A673 (cell line): ENCODE results near the gene NEURL3. TPM values are rescaled to one million over a fixed set of nuclear protein-coding genes. Genes with fewer than 3 reads are reported as not detected.

ENCODE experiments used
- BruUV-seq: library from RNA; stranded (reverse); fragments of 400-500 nt; replicated peaks from 2 replicates; lab custom pipeline; 2021; lab: Mats Ljungman, UMichigan
- CTCF ChIA-PET: fragments of 300-600 bp; sonication (Branson Sonifier 250); formaldehyde crosslinking; loops from one replicate; lab custom pipeline; 2022; ENCODE audit warnings: antibody characterized with exemption; lab: Charles Lee
- POLR2A ChIA-PET: fragments of 300-600 bp; sonication (Branson Sonifier 250); formaldehyde crosslinking; loops from one replicate; lab custom pipeline; 2022; ENCODE audit warnings: antibody characterized with exemption; ENCODE audit not compliant: low non-redundant PET; lab: Charles Lee
- DNase-seq: peaks from one replicate; pipeline ENCODE4 v3.0.0-alpha.2; 2015; ENCODE audit warnings: low spot score
- H3K27ac ChIP-seq: fragments of 200-600 bp; sonication (generic); 2 replicates; pipeline ENCODE4 v1.5.1; 2016; ENCODE audit warnings: mixed run types, low read depth, mild to moderate bottlenecking, mixed read lengths, antibody characterized with exemption, low read length; ENCODE audit not compliant: poor library complexity, severe bottlenecking
- H3K27me3 ChIP-seq: fragments of 200-600 bp; sonication (generic); replicated peaks from 2 replicates; pipeline ENCODE4 v1.6.1; 2017; ENCODE audit warnings: mixed run types, low read depth, mild to moderate bottlenecking, mixed read lengths, antibody characterized with exemption, low read length; ENCODE audit not compliant: insufficient read depth, poor library complexity
- H3K36me3 ChIP-seq: fragments of 200-600 bp; sonication (generic); 2 replicates; pipeline ENCODE4 v1.6.1; 2016; ENCODE audit warnings: mixed run types, mild to moderate bottlenecking, mixed read lengths, antibody characterized with exemption, low read length; ENCODE audit not compliant: insufficient read depth, poor library complexity, severe bottlenecking
- H3K4me1 ChIP-seq: fragments of 200-600 bp; sonication (generic); 2 replicates; pipeline ENCODE4 v1.6.1; 2017; ENCODE audit warnings: mixed run types, mild to moderate bottlenecking, mixed read lengths, antibody characterized with exemption, low read length; ENCODE audit not compliant: insufficient read depth, poor library complexity, severe bottlenecking
- H3K4me3 ChIP-seq: fragments of 200-600 bp; sonication (generic); 2 replicates; pipeline ENCODE4 v1.5.1; 2016; ENCODE audit warnings: low read depth, mixed run types, mild to moderate bottlenecking, mixed read lengths, low read length; ENCODE audit not compliant: poor library complexity, severe bottlenecking
- H3K9me3 ChIP-seq: fragments of 200-600 bp; sonication (generic); 2 replicates; pipeline ENCODE4 v1.6.1; 2016; ENCODE audit warnings: mixed run types, low read depth, mild to moderate bottlenecking, mixed read lengths, antibody characterized with exemption, low read length; ENCODE audit not compliant: poor library complexity, severe bottlenecking
- EZH2 ChIP-seq: fragments of 200-600 bp; sonication (generic); IDR thresholded peaks from 2 replicates; pipeline ENCODE4 v1.6.1; 2017; ENCODE audit warnings: borderline replicate concordance, low read depth, mild to moderate bottlenecking, mixed read lengths, antibody characterized with exemption, low read length; ENCODE audit not compliant: poor library complexity, severe bottlenecking
- intact Hi-C: fragments of 100-400 bp; cut with micrococcal nuclease; formaldehyde crosslinking; loops from one replicate; pipeline ENCODE4 v1.10.0; 2022; ENCODE audit not compliant: unreplicated experiment
- total RNA-seq: library from RNA; stranded (reverse); gene quantifications from 2 replicates; pipeline ENCODE4 v1.2.3, GENCODE V29; 2021
- TF ChIP-seq, protein P1 (sequence below): fragments of 300-800, 200-600 bp; sonication (generic); conservative IDR thresholded peaks from 2 replicates; pipeline ENCODE4 v1.5.1; 2017; ENCODE audit warnings: low read depth, mild to moderate bottlenecking, antibody characterized with exemption, low read length, moderate library complexity, mixed read lengths

Gene NEURL3
- total RNA-seq, 1 experiment from 2014 or later: not detected

DNA sequence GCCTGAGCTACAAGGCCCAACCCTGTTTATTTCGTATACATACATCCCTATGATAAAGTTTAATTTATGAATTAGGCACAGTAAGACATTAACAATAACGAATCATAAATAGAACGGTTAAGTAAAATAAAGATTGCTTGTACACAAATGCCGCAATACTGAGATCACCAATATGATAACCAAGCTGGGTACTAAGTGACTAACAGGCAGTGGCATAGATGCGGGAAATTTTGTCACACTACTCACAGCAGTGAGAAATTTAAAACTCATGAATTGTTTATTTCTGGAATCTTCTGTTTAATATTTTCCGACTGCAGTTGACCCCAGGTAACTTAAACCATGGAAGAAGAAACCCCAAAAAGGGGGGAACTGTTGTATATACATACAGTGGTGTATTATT is 33.4 kb downstream of the NEURL3 start:
- no peak for TF ChIP-seq EZH2
- TF ChIP-seq, protein P1, sequence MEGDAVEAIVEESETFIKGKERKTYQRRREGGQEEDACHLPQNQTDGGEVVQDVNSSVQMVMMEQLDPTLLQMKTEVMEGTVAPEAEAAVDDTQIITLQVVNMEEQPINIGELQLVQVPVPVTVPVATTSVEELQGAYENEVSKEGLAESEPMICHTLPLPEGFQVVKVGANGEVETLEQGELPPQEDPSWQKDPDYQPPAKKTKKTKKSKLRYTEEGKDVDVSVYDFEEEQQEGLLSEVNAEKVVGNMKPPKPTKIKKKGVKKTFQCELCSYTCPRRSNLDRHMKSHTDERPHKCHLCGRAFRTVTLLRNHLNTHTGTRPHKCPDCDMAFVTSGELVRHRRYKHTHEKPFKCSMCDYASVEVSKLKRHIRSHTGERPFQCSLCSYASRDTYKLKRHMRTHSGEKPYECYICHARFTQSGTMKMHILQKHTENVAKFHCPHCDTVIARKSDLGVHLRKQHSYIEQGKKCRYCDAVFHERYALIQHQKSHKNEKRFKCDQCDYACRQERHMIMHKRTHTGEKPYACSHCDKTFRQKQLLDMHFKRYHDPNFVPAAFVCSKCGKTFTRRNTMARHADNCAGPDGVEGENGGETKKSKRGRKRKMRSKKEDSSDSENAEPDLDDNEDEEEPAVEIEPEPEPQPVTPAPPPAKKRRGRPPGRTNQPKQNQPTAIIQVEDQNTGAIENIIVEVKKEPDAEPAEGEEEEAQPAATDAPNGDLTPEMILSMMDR: no peak
- no peaks in the 10 kb centered on the region for H3K4me1 ChIP-seq
- no TSS peak for BruUV-seq
- intact Hi-C loops: no loop called here
- ChIA-PET CTCF (interaction anchor here (0.6 kb wide), 1 partner anchor 10 kb away, joined by 3 read pairs; no protein-coding TSS in a partner anchor), POLR2A (no interaction called here)
- H3K27ac ChIP-seq: no peak overlapping the region
- no peak overlapping the region for H3K4me3 ChIP-seq
- no peaks in the 10 kb centered on the region for H3K27me3 ChIP-seq
- no peaks in the 10 kb centered on the region for H3K36me3 ChIP-seq
- DNase-seq: no peak
- no peaks in the 10 kb centered on the region for H3K9me3 ChIP-seq

GRCh38 chr2:96470636-96471035 is 34.5 kb downstream of the NEURL3 start:
- CTCF ChIA-PET: no interaction called here
- no peak overlapping the region for H3K4me3 ChIP-seq
- no TSS peak for BruUV-seq
- H3K27ac ChIP-seq: no peak overlapping the region
- no peaks in the 10 kb centered on the region for H3K9me3 ChIP-seq
- no peaks in the 10 kb centered on the region for H3K27me3 ChIP-seq
- intact Hi-C loops: no loop called here
- no peaks in the 10 kb centered on the region for H3K36me3 ChIP-seq
- DNase-seq: no peak
- POLR2A ChIA-PET: no interaction called here
- no peaks in the 10 kb centered on the region for H3K4me1 ChIP-seq
- no peak for TF ChIP-seq EZH2
- TF ChIP-seq, protein P1: no peak

DNA sequence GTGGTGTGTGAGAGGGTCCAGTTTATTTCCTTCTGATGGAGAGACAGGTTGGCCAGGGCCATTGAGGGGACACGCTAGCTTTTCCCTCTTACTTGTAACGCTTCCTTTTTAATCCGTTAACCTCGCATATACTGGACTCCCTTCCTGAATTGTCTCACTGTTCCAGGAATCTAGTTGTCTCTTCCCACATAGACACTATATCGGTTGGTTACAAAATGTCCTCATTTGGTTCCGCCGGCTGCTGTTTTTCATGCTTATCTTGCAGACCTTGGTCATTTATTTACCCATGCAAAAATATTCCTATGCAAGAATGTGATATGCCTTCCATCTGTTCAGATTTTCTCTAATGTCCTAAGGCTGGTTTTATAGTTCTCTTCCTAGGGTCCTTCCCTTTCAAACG is 35.0 kb downstream of the NEURL3 start:
- no TSS peak for BruUV-seq
- Histone ChIP-seq H3K36me3 (no peaks in the 10 kb centered on the region), H3K27ac (no peak overlapping the region), H3K4me1 (no peaks in the 10 kb centered on the region), H3K4me3 (no peak overlapping the region), H3K27me3 (no peaks in the 10 kb centered on the region), H3K9me3 (no peaks in the 10 kb centered on the region)
- TF ChIP-seq, protein P1: no peak
- TF ChIP-seq EZH2: no peak
- POLR2A ChIA-PET: no interaction called here
- CTCF ChIA-PET: no interaction called here
- DNase-seq: no peak
- intact Hi-C loops: no loop called here
